ENCODE data around the gene C4orf36. TPM values are rescaled to one million over a fixed set of nuclear protein-coding genes. Genes with fewer than 3 reads are reported as not detected.
"Not testable (repeated sequence)": the region's sequence is repeated elsewhere in the genome, so short reads cannot be mapped to it uniquely, and the experiment has no call there.

Gene C4orf36
- total RNA-seq, 2 experiments from 2014 or later = not detected

GRCh38 chr4:86892636-86892960 lies 376 bp upstream of the C4orf36 start:
- peaks cover 7% of the 10 kb centered on the region for H3K4me1 Mint-ChIP-seq
- H3K27ac Mint-ChIP-seq = no peak overlapping the region
- intact Hi-C loops (cut with DNase I, micrococcal nuclease) = loop anchor here (10.0 kb wide), 2 partner anchors 218 to 342 kb away; no protein-coding TSS in a partner anchor
- ChIA-PET CTCF (interaction anchor here (0.5 to 3.4 kb wide), 5 partner anchors 39 to 397 kb away, joined by 3 to 43 read pairs (median 3); no protein-coding TSS in a partner anchor), POLR2A (interaction anchor here (0.6 to 0.7 kb wide), 2 partner anchors 11 to 35 kb away, joined by 3 to 6 read pairs; no protein-coding TSS in a partner anchor)
- ATAC-seq (peak; percentile 22), DNase-seq (no peak)
- peak overlapping the region; percentile 68 for H3K4me3 Mint-ChIP-seq
- H3K27me3 Mint-ChIP-seq = peaks cover 17% of the 10 kb centered on the region
- no peaks in the 10 kb centered on the region for H3K9me3 Mint-ChIP-seq (ENCODE audit: low read depth)
- peaks cover 2% of the 10 kb centered on the region for H3K36me3 Mint-ChIP-seq (ENCODE audit: low read depth)

GRCh38 chr4:86890790-86891189 lies 1.4 kb downstream of the C4orf36 start:
- intact Hi-C loops (cut with DNase I, micrococcal nuclease) = loop anchor here (10.0 kb wide), 2 partner anchors 216 to 344 kb away; no protein-coding TSS in a partner anchor
- H3K27me3 Mint-ChIP-seq = peaks cover 17% of the 10 kb centered on the region
- no peak overlapping the region for H3K27ac Mint-ChIP-seq
- DNase-seq = no peak
- H3K4me3 Mint-ChIP-seq = peak overlapping the region; percentile 74
- no peak for ATAC-seq
- ChIA-PET POLR2A (no interaction called here), CTCF (interaction anchor here (1.1 kb wide), 1 partner anchor 12 kb away, joined by 3 read pairs; no protein-coding TSS in a partner anchor)
- H3K4me1 Mint-ChIP-seq = peaks cover 7% of the 10 kb centered on the region
- peaks cover 2% of the 10 kb centered on the region for H3K36me3 Mint-ChIP-seq (ENCODE audit: low read depth)
- H3K9me3 Mint-ChIP-seq (ENCODE audit: low read depth) = no peaks in the 10 kb centered on the region

GRCh38 chr4:86879641-86880040 lies 12.6 kb downstream of the C4orf36 start:
- H3K27ac Mint-ChIP-seq = no peak overlapping the region
- H3K4me3 Mint-ChIP-seq = no peak overlapping the region
- CTCF ChIA-PET = interaction anchor here (1.6 kb wide), 2 partner anchors 11 to 271 kb away, joined by 3 to 4 read pairs; no protein-coding TSS in a partner anchor
- intact Hi-C loops (cut with DNase I, micrococcal nuclease) = no loop called here
- no peaks in the 10 kb centered on the region for H3K4me1 Mint-ChIP-seq
- DNase-seq (no peak), ATAC-seq (no peak)
- peaks cover 14% of the 10 kb centered on the region for H3K9me3 Mint-ChIP-seq (ENCODE audit: low read depth)
- H3K27me3 Mint-ChIP-seq = no peaks in the 10 kb centered on the region
- peaks cover 4% of the 10 kb centered on the region for H3K36me3 Mint-ChIP-seq (ENCODE audit: low read depth)
- POLR2A ChIA-PET = no interaction called here

GRCh38 chr4:86878640-86879039 lies 13.6 kb downstream of the C4orf36 start:
- Mint-ChIP-seq H3K27ac (no peak overlapping the region), H3K27me3 (no peaks in the 10 kb centered on the region), H3K4me1 (no peaks in the 10 kb centered on the region), H3K4me3 (no peak overlapping the region), H3K9me3 (ENCODE audit: low read depth) (peaks cover 14% of the 10 kb centered on the region), H3K36me3 (ENCODE audit: low read depth) (peaks cover 4% of the 10 kb centered on the region)
- CTCF ChIA-PET = interaction anchor here (0.6 to 1.6 kb wide), 7 partner anchors 9 to 377 kb away, joined by 3 to 4 read pairs (median 3); no protein-coding TSS in a partner anchor
- no peak for DNase-seq
- ATAC-seq = no peak
- POLR2A ChIA-PET = no interaction called here
- intact Hi-C loops (cut with DNase I, micrococcal nuclease) = no loop called here

- peaks cover 13% of the 10 kb centered on the region for H3K9me3 Mint-ChIP-seq (ENCODE audit: low read depth)
- no peak for ATAC-seq
- no peaks in the 10 kb centered on the region for H3K4me1 Mint-ChIP-seq
- peaks cover 4% of the 10 kb centered on the region for H3K36me3 Mint-ChIP-seq (ENCODE audit: low read depth)
- no peak overlapping the region for H3K4me3 Mint-ChIP-seq
- ChIA-PET CTCF (interaction anchor here (0.6 kb wide), 1 partner anchor 382 kb away, joined by 3 read pairs; no protein-coding TSS in a partner anchor), POLR2A (no interaction called here)
- no peak overlapping the region for H3K27ac Mint-ChIP-seq
- DNase-seq = no peak
- intact Hi-C loops (cut with DNase I, micrococcal nuclease) = no loop called here
- peaks cover under 1% of the 10 kb centered on the region for H3K27me3 Mint-ChIP-seq
Observed at GRCh38 chr4:86876894-86877685, 15.1 kb downstream of the C4orf36 start.

- H3K27me3 Mint-ChIP-seq; intact Hi-C loops (cut with DNase I, micrococcal nuclease); H3K36me3 Mint-ChIP-seq (ENCODE audit: low read depth); POLR2A ChIA-PET; CTCF ChIA-PET; ATAC-seq; H3K4me1 Mint-ChIP-seq; H3K27ac Mint-ChIP-seq; DNase-seq; H3K4me3 Mint-ChIP-seq: not testable (repeated sequence)
- H3K9me3 Mint-ChIP-seq (ENCODE audit: low read depth) = peaks cover 13% of the 10 kb centered on the region
Observed at GRCh38 chr4:86875436-86875835, 16.8 kb downstream of the C4orf36 start.

GRCh38 chr4:86872135-86872534 lies 20.1 kb downstream of the C4orf36 start:
- H3K36me3 Mint-ChIP-seq (ENCODE audit: low read depth) = no peaks in the 10 kb centered on the region
- no peak overlapping the region for H3K27ac Mint-ChIP-seq
- DNase-seq (no peak), ATAC-seq (no peak)
- no peaks in the 10 kb centered on the region for H3K4me1 Mint-ChIP-seq
- intact Hi-C loops (cut with DNase I, micrococcal nuclease) = no loop called here
- CTCF ChIA-PET = no interaction called here
- no peaks in the 10 kb centered on the region for H3K9me3 Mint-ChIP-seq (ENCODE audit: low read depth)
- POLR2A ChIA-PET = no interaction called here
- H3K4me3 Mint-ChIP-seq = no peak overlapping the region
- H3K27me3 Mint-ChIP-seq = peaks cover 2% of the 10 kb centered on the region

GRCh38 chr4:86870442-86871069 lies 21.7 kb downstream of the C4orf36 start:
- ATAC-seq (no peak), DNase-seq (no peak)
- intact Hi-C loops (cut with DNase I, micrococcal nuclease) = no loop called here
- peaks cover 2% of the 10 kb centered on the region for H3K27me3 Mint-ChIP-seq
- H3K36me3 Mint-ChIP-seq (ENCODE audit: low read depth) = no peaks in the 10 kb centered on the region
- ChIA-PET CTCF (interaction anchor here (0.9 to 1.4 kb wide), 2 partner anchors 21 to 373 kb away, joined by 3 to 5 read pairs; partner anchors contain the start of gene SLC10A6), POLR2A (no interaction called here)
- no peak overlapping the region for H3K4me3 Mint-ChIP-seq
- no peaks in the 10 kb centered on the region for H3K4me1 Mint-ChIP-seq
- H3K27ac Mint-ChIP-seq = no peak overlapping the region
- H3K9me3 Mint-ChIP-seq (ENCODE audit: low read depth) = no peaks in the 10 kb centered on the region

- H3K27me3 Mint-ChIP-seq = no peaks in the 10 kb centered on the region
- ChIA-PET CTCF (interaction anchor here (0.7 kb wide), 1 partner anchor 423 kb away, joined by 3 read pairs; no protein-coding TSS in a partner anchor), POLR2A (no interaction called here)
- no peak overlapping the region for H3K27ac Mint-ChIP-seq
- ATAC-seq (no peak), DNase-seq (no peak)
- no peaks in the 10 kb centered on the region for H3K4me1 Mint-ChIP-seq
- intact Hi-C loops (cut with DNase I, micrococcal nuclease) = no loop called here
- no peak overlapping the region for H3K4me3 Mint-ChIP-seq
- H3K9me3 Mint-ChIP-seq (ENCODE audit: low read depth) = no peaks in the 10 kb centered on the region
- H3K36me3 Mint-ChIP-seq (ENCODE audit: low read depth) = no peaks in the 10 kb centered on the region
Observed at GRCh38 chr4:86857341-86858052, 34.7 kb downstream of the C4orf36 start.

- DNase-seq (no peak), ATAC-seq (no peak)
- Mint-ChIP-seq H3K27ac (no peak overlapping the region), H3K4me1 (no peaks in the 10 kb centered on the region), H3K4me3 (no peak overlapping the region), H3K9me3 (ENCODE audit: low read depth) (no peaks in the 10 kb centered on the region), H3K27me3 (no peaks in the 10 kb centered on the region), H3K36me3 (ENCODE audit: low read depth) (no peaks in the 10 kb centered on the region)
- CTCF ChIA-PET = interaction anchor here (0.7 kb wide), 1 partner anchor 423 kb away, joined by 3 read pairs; no protein-coding TSS in a partner anchor
- POLR2A ChIA-PET = no interaction called here
- intact Hi-C loops (cut with DNase I, micrococcal nuclease) = no loop called here
Observed at GRCh38 chr4:86856896-86857295, 35.3 kb downstream of the C4orf36 start.

GRCh38 chr4:86855572-86855971 lies 36.6 kb downstream of the C4orf36 start:
- intact Hi-C loops (cut with DNase I, micrococcal nuclease) = no loop called here
- H3K27me3 Mint-ChIP-seq = peaks cover 1% of the 10 kb centered on the region
- DNase-seq (no peak), ATAC-seq (no peak)
- H3K4me3 Mint-ChIP-seq = no peak overlapping the region
- H3K4me1 Mint-ChIP-seq = no peaks in the 10 kb centered on the region
- H3K36me3 Mint-ChIP-seq (ENCODE audit: low read depth) = no peaks in the 10 kb centered on the region
- POLR2A ChIA-PET = no interaction called here
- CTCF ChIA-PET = no interaction called here
- H3K27ac Mint-ChIP-seq = no peak overlapping the region
- H3K9me3 Mint-ChIP-seq (ENCODE audit: low read depth) = no peaks in the 10 kb centered on the region
